ENCODE measurements around the gene CAMK2B. TPM values are rescaled to one million over a fixed set of nuclear protein-coding genes. Genes with fewer than 3 reads are reported as not detected.

The CAMK2B gene
- total RNA-seq, 4 donors from 2014 or later = 0.89 to 5.1 (median 1.2) TPM

GRCh38 chr7:44183386-44183785 lies 142.0 kb downstream of the CAMK2B start:
- Histone ChIP-seq H3K4me3 (no peak overlapping the region), H3K9me3 (no peaks in the 10 kb centered on the region), H3K27me3 (no peaks in the 10 kb centered on the region), H3K27ac (no peak overlapping the region), H3K36me3 (no peaks in the 10 kb centered on the region), H3K4me1 (peaks cover 3% of the 10 kb centered on the region)
- no peak for TF ChIP-seq POLR2A (IDR thresholded peaks at IDR 0.05)
- no peak for TF ChIP-seq EP300 (IDR thresholded peaks at IDR 0.05)
- no peak for TF ChIP-seq POLR2AphosphoS5 (IDR thresholded peaks at IDR 0.05)
- TF ChIP-seq CTCF (IDR thresholded peaks at IDR 0.05) = no peak
- no peak for DNase-seq (ENCODE audit: low spot score in 2 of 2)
- WGBS = 29% methylated on average over 2 of the region's 2 CpGs

GRCh38 chr7:44182827-44183226 lies 142.6 kb downstream of the CAMK2B start:
- H3K36me3 ChIP-seq = no peaks in the 10 kb centered on the region
- H3K27me3 ChIP-seq = no peaks in the 10 kb centered on the region
- H3K4me3 ChIP-seq = no peak overlapping the region
- WGBS = 83% methylated on average over 5 of the region's 5 CpGs
- H3K9me3 ChIP-seq = no peaks in the 10 kb centered on the region
- TF ChIP-seq POLR2A (IDR thresholded peaks at IDR 0.05) (no peak), POLR2AphosphoS5 (IDR thresholded peaks at IDR 0.05) (no peak), CTCF (IDR thresholded peaks at IDR 0.05) (no peak), EP300 (IDR thresholded peaks at IDR 0.05) (no peak)
- no peak overlapping the region for H3K27ac ChIP-seq
- no peak for DNase-seq (ENCODE audit: low spot score in 2 of 2)
- H3K4me1 ChIP-seq = peaks cover 3% of the 10 kb centered on the region

- Histone ChIP-seq H3K9me3 (no peaks in the 10 kb centered on the region), H3K36me3 (no peaks in the 10 kb centered on the region), H3K4me1 (peaks cover 3% of the 10 kb centered on the region), H3K27ac (no peak overlapping the region), H3K27me3 (no peaks in the 10 kb centered on the region), H3K4me3 (no peak overlapping the region)
- WGBS = 40% methylated on average over 2 of the region's 3 CpGs
- no peak for TF ChIP-seq CTCF (IDR thresholded peaks at IDR 0.05)
- no peak for TF ChIP-seq POLR2A (IDR thresholded peaks at IDR 0.05)
- TF ChIP-seq POLR2AphosphoS5 (IDR thresholded peaks at IDR 0.05) = no peak
- DNase-seq (ENCODE audit: low spot score in 2 of 2) = no peak
Measured at GRCh38 chr7:44180631-44181030, 144.8 kb downstream of the CAMK2B start.

GRCh38 chr7:44177570-44178131 lies 147.7 kb downstream of the CAMK2B start:
- Histone ChIP-seq H3K4me3 (no peak overlapping the region), H3K9me3 (no peaks in the 10 kb centered on the region), H3K36me3 (no peaks in the 10 kb centered on the region), H3K27me3 (no peaks in the 10 kb centered on the region), H3K27ac (no peak overlapping the region), H3K4me1 (no peaks in the 10 kb centered on the region)
- TF ChIP-seq CTCF (IDR thresholded peaks at IDR 0.05) = no peak
- TF ChIP-seq POLR2A (IDR thresholded peaks at IDR 0.05) = no peak
- no peak for TF ChIP-seq POLR2AphosphoS5 (IDR thresholded peaks at IDR 0.05)
- no peak for TF ChIP-seq EP300 (IDR thresholded peaks at IDR 0.05)
- 71% methylated on average over 4 of the region's 4 CpGs for WGBS
- no peak for DNase-seq (ENCODE audit: low spot score in 2 of 2)

- TF ChIP-seq CTCF (IDR thresholded peaks at IDR 0.05) (no peak), POLR2AphosphoS5 (IDR thresholded peaks at IDR 0.05) (no peak), EP300 (IDR thresholded peaks at IDR 0.05) (no peak), POLR2A (IDR thresholded peaks at IDR 0.05) (no peak)
Measured at GRCh38 chr7:44176486-44176885, 148.9 kb downstream of the CAMK2B start.

More at GRCh38 chr7:44176486-44176885, 148.9 kb downstream of the CAMK2B start:
- Histone ChIP-seq H3K4me3 (no peak overlapping the region), H3K27ac (no peak overlapping the region), H3K36me3 (no peaks in the 10 kb centered on the region), H3K4me1 (no peaks in the 10 kb centered on the region), H3K27me3 (no peaks in the 10 kb centered on the region), H3K9me3 (no peaks in the 10 kb centered on the region)
- WGBS = 81% methylated on average over 5 of the region's 7 CpGs
- no peak for DNase-seq (ENCODE audit: low spot score in 2 of 2)

Data from suprapubic skin (tissue), 4 donors.